ENCODE results near the gene TMEM145. TPM values are rescaled to one million over a fixed set of nuclear protein-coding genes. Genes with fewer than 3 reads are reported as not detected.
"Not testable (repeated sequence)": the region's sequence is repeated elsewhere in the genome, so short reads cannot be mapped to it uniquely, and the experiment has no call there.

TMEM145 gene
- under 1 TPM; 0.12 to 0.47 (median 0.34) TPM for total RNA-seq (2021; fragmentation: NEBNext Ultra II Directional; extraction: Animal tissue kit (Norgen Biotek cat#: 25700))
- long read RNA-seq, result 0 reads

GRCh38 chr19:42313096-42313839, at the start of gene TMEM145:
Gene TMEM145, plus strand, starts transcription at chr19:42313309. Its CDS starts 68 bp downstream, at chr19:42313377.
- H3K27ac Mint-ChIP-seq, result no peak within 1 kb of the TSS
- TF ChIP-seq CTCF (IDR thresholded peaks at IDR 0.05), result peak; percentile 42
- peaks cover 15% of the 10 kb centered on the region for H3K4me1 Mint-ChIP-seq (ENCODE audit: low read depth)
- no peaks in the 10 kb centered on the region for H3K9me3 Mint-ChIP-seq
- peaks cover 32% of the 10 kb centered on the region for H3K27me3 Mint-ChIP-seq (ENCODE audit: insufficient read depth)
- DNase-seq, result no peak
- H3K36me3 Mint-ChIP-seq (ENCODE audit: low read depth), result no peaks in the 10 kb centered on the region; the same call in 1 of the 2 replicates
- H3K4me3 Mint-ChIP-seq, result peak within 1 kb of the TSS; percentile 74

GRCh38 chr19:42266105-42266504, 47.0 kb upstream of the TMEM145 start:
- not testable (repeated sequence) for H3K4me3 Mint-ChIP-seq; H3K36me3 Mint-ChIP-seq (ENCODE audit: low read depth); H3K27ac Mint-ChIP-seq; H3K27me3 Mint-ChIP-seq (ENCODE audit: insufficient read depth); H3K9me3 Mint-ChIP-seq; DNase-seq
- H3K4me1 Mint-ChIP-seq (ENCODE audit: low read depth), result peaks cover 22% of the 10 kb centered on the region

GRCh38 chr19:42266928-42267603, 46.0 kb upstream of the TMEM145 start:
- H3K36me3 Mint-ChIP-seq (ENCODE audit: low read depth); H3K9me3 Mint-ChIP-seq; H3K27me3 Mint-ChIP-seq (ENCODE audit: insufficient read depth); DNase-seq; H3K4me3 Mint-ChIP-seq; H3K27ac Mint-ChIP-seq: not testable (repeated sequence)
- peaks cover 22% of the 10 kb centered on the region for H3K4me1 Mint-ChIP-seq (ENCODE audit: low read depth)

GRCh38 chr19:42267644-42268141, 45.4 kb upstream of the TMEM145 start:
- H3K36me3 Mint-ChIP-seq (ENCODE audit: low read depth), result peaks cover 6% of the 10 kb centered on the region; the same call in 1 of the 2 replicates
- no peak overlapping the region for H3K4me3 Mint-ChIP-seq
- H3K27me3 Mint-ChIP-seq (ENCODE audit: insufficient read depth), result peaks cover 5% of the 10 kb centered on the region
- no peak for TF ChIP-seq CTCF (IDR thresholded peaks at IDR 0.05)
- DNase-seq, result no peak
- H3K9me3 Mint-ChIP-seq, result no peaks in the 10 kb centered on the region
- H3K27ac Mint-ChIP-seq, result no peak overlapping the region
- peaks cover 22% of the 10 kb centered on the region for H3K4me1 Mint-ChIP-seq (ENCODE audit: low read depth)

- H3K4me1 Mint-ChIP-seq (ENCODE audit: low read depth), result peaks cover 22% of the 10 kb centered on the region
- H3K9me3 Mint-ChIP-seq, result no peaks in the 10 kb centered on the region
- peak; percentile 99 for DNase-seq
- H3K36me3 Mint-ChIP-seq (ENCODE audit: low read depth), result peaks cover 6% of the 10 kb centered on the region; the same call in 1 of the 2 replicates
- no peak overlapping the region for H3K4me3 Mint-ChIP-seq
- peaks cover 5% of the 10 kb centered on the region for H3K27me3 Mint-ChIP-seq (ENCODE audit: insufficient read depth)
- TF ChIP-seq CTCF (IDR thresholded peaks at IDR 0.05), result no peak
- H3K27ac Mint-ChIP-seq, result no peak overlapping the region
These were observed 44.9 kb upstream of the TMEM145 start for GRCh38 chr19:42268142-42268703.

- TF ChIP-seq CTCF (IDR thresholded peaks at IDR 0.05), result no peak
- Mint-ChIP-seq H3K27ac (no peak within 1 kb of the TSS), H3K4me3 (no peak within 1 kb of the TSS; the same call in 1 of the 2 replicates), H3K27me3 (ENCODE audit: insufficient read depth) (peaks cover 5% of the 10 kb centered on the region), H3K36me3 (ENCODE audit: low read depth) (peaks cover 6% of the 10 kb centered on the region; the same call in 1 of the 2 replicates), H3K4me1 (ENCODE audit: low read depth) (peaks cover 22% of the 10 kb centered on the region), H3K9me3 (no peaks in the 10 kb centered on the region)
- DNase-seq, result peak; percentile 100
These were observed 44.2 kb upstream of the TMEM145 start, which contains the start of gene CIC for GRCh38 chr19:42268704-42269477. Gene CIC, plus strand, starts transcription at chr19:42269252. Its CDS starts 2,532 bp downstream, at chr19:42271784.

Data from HFFc6 (cell line).